ENCODE results near the gene SLC12A7.
"Not testable (repeated sequence)": the region's sequence is repeated elsewhere in the genome, so short reads cannot be mapped to it uniquely, and the experiment has no call there.

SLC12A7 gene

GRCh38 chr5:1003296-1003937 lies 108.4 kb downstream of the SLC12A7 start:
- peak; percentile 94 for DNase-seq (ENCODE audit: low read depth)
- no peak overlapping the region for H3K4me3 ChIP-seq (ENCODE audit: low read length)
- TF ChIP-seq CTCF (IDR thresholded peaks at IDR 0.05; ENCODE audit: insufficient read depth, low read depth, low read length, missing control alignments) = no peak

DNA sequence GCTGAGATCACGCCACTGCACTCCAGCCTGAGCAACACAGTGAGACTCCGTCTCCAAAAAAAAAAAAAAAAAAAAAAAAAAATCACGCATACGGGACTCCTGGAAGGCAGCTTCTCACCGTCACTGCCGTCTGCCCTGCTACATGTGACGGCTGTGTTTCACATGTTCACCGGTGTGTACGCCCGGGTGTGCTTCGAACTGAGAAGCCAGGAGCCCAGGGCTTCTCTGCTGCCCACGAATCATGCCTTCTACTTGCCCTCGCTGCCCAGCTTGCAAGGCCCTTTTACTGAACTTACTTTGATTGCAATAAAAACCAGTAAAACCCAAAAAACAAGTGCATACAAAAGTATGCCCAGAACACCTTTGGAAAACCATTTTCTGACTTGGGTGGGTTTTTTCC lies 109.0 kb downstream of the SLC12A7 start:
- no peak for DNase-seq (ENCODE audit: low read depth)

DNA sequence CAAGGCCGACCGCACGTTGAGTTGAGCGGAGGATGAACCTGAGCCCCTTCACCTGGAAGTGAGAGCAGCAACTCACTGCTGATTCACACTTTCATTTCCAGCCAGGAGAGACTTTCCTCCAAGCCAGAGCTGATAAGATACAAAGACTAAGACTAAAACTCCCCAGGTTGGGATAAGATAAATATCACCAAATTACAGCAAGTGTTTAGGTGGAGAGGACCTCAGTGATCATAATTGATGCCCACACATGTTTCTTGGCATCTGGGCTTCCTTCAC lies 109.7 kb downstream of the SLC12A7 start:
- DNase-seq (ENCODE audit: low read depth) = no peak
- no peak for TF ChIP-seq CTCF (IDR thresholded peaks at IDR 0.05; ENCODE audit: insufficient read depth, low read depth, low read length, missing control alignments)
- no peak overlapping the region for H3K4me3 ChIP-seq (ENCODE audit: low read length)

More for the DNA sequence above, 109.0 kb downstream of the SLC12A7 start:
- TF ChIP-seq CTCF (IDR thresholded peaks at IDR 0.05; ENCODE audit: insufficient read depth, low read depth, low read length, missing control alignments) = no peak
- no peak overlapping the region for H3K4me3 ChIP-seq (ENCODE audit: low read length)

DNA sequence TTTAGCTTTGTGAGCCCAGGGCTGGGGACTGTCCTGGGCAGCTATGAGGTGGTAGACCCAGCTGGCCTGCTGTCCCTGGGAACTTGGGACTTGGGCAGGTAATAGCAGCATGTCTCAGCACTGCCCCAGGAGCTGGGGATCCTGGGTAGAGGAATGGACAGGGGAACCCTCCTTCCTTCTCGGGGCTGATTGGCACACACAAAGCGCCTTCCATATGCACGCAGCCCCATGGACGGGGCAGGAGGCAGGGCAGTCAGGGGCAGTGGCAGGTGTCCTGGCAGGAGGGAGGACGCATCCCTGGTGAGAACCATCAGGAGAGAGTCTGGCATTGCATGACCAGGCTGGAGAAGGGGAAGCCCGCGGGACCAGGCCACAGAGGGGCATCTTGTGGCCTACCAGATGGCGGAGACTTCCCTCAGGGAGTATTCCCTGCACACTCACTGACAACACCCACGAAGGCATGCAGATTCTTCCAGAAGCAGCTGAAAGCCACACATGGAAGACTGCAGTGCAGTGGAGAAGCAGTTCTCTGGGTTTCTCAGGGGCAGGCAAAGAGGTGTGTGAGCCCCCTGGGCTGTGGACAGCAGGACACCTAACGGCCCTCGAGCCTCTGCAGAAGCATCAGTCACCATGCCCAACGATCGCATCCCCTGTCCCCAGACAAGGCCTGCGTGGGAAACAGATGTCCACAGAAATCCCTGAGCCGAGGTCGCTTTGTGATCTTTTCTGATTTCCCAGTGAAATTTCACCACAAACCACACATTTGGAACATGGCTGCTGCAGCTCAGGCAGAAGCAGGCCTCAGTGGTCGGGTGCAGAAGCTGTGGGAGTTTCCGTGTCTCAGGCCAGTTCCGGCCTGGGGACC lies 110.2 kb downstream of the SLC12A7 start:
- no peak overlapping the region for H3K4me3 ChIP-seq (ENCODE audit: low read length)
- TF ChIP-seq CTCF (IDR thresholded peaks at IDR 0.05; ENCODE audit: insufficient read depth, low read depth, low read length, missing control alignments) = no peak
- DNase-seq (ENCODE audit: low read depth) = no peak

DNA sequence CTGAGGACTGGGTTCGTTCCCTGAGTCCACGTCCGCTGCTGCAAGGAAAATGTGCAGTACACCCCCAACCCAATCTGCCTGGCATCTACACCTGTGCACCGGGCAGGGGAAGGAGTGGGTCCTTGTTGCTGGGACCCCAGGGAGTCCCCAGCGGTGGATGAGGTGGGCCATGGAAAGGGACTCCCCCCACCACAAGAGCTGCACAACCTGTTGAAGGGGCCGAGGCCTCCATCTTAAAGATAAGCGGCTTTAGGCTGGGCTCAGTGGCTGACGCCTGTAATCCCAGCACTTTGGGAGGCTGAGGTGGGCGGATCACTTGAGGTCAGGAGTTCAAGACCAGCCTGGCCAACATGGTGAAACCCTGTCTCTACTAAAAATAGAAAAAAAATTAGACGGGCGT lies 111.0 kb downstream of the SLC12A7 start:
- H3K4me3 ChIP-seq (ENCODE audit: low read length); DNase-seq (ENCODE audit: low read depth): not testable (repeated sequence)
